HG02623 (cell line): ENCODE results near the gene OLFML3.
A peak's percentile ranks its signal among the peaks of the same experiment; 100 is the strongest.

ENCODE experiments used
- ATAC-seq: cut with Tn5 transposase; IDR thresholded peaks from one replicate; pipeline ENCODE4 v1.9.1; 2021; ENCODE audit warnings: moderate library complexity; ENCODE audit not compliant: unreplicated experiment

The OLFML3 gene, protein sequence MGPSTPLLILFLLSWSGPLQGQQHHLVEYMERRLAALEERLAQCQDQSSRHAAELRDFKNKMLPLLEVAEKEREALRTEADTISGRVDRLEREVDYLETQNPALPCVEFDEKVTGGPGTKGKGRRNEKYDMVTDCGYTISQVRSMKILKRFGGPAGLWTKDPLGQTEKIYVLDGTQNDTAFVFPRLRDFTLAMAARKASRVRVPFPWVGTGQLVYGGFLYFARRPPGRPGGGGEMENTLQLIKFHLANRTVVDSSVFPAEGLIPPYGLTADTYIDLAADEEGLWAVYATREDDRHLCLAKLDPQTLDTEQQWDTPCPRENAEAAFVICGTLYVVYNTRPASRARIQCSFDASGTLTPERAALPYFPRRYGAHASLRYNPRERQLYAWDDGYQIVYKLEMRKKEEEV

DNA sequence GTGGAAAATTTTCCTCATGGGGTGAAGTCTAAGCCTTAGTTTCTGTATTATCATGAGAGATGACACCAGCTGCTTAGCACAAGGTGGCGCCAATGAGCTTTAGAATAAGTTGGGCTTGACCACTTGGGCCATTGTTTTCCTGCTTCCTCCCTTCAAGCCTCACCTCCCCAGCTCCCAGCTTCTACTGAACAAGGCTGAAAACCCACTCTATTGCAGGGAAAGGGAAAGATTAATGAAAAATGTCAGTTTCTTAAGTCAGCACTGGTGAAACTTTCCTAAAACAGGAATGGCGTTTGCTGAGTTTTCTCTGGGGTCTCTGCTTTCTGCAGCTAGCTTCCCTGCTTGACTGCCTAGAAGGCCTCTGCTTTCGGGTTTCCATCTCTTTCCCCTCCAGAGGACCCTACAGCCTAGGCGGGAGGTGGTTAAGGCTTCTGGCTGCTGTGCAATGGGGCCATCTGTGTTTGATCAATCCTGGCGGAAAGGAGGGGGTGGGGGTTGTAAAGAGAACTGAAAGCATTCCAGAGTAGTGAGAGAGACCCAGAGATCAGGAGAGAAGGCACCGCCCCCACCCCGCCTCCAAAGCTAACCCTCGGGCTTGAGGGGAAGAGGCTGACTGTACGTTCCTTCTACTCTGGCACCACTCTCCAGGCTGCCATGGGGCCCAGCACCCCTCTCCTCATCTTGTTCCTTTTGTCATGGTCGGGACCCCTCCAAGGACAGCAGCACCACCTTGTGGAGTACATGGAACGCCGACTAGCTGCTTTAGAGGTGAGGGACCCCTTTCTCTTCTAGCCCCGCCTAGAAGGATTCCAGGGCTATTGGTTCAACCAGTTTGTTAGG is at the start of gene OLFML3:
OLFML3 (plus strand) TSS at position 612 of the 840 bp plus-strand sequence; CDS start at position 655, 43 bp downstream.
- ATAC-seq = no peak

DNA sequence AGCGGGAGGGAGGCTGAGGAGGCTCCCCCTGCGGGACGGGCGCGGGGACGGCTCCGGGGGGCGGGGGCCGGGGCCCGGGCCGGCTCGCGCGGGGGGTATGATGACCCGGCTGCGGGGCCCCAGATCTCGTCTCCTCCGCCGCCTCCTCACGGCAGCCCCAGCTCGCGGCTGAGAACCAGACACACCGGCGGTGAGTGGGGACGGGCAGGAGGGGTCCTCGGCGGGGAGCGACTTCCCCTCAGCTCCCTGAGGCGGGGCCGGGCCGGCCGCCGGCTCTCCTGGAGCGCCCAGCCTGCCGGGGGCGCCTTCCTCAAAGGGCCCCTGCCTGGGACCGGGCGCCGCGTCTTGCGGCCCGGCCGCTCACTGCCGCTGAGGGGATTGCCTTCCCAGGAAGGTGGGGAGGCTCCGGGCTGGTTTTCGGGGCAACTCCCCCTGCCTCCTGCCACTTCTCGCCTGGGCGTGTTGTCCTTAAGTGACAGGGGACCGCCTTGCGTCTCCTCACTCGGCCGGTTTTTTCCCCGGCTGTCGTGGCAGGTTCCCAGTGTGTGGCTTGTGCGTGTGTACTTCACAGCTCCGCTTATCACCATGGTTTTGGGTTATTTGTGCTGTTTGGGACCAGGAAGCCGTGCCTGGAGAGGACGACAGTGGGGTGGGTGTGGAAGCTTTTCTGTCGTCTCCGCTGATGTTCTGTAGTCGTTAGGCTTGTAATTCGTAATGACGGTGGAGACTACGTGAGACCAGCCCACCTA is 49.4 kb upstream of the OLFML3 start:
- ATAC-seq = peak; percentile 28

DNA sequence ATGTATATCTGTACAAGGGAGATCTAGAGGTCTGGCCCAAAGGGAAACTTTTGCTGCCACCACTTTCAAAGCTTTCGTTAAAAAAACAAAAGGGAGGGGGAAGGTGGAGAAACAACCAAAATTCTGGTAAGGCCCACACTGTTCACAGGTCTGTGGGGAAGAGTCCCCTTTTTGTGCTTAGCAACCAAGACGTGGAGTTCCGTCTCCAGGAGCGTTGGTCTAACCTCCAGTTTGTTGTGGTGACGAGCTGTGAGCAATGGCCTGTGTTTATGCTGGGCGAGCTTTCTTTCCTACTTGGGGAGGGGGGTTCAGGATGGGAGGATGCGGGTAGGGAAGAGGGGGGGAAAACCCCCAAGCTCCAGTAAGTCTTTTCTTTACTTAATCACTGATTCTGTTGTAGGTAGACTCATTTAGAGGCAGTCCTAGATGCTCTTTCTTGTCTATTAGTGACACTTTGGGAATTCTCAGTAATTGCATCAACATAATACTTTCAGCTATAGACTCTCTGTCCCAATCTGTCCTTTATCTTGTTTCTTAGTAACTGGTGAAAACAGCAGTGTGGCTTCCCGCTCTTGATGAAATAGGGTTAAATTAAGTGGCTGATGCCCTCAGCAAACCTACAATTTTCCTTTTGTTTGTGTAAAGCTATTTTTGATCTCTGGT is 48.6 kb upstream of the OLFML3 start:
- peak; percentile 31 for ATAC-seq

DNA sequence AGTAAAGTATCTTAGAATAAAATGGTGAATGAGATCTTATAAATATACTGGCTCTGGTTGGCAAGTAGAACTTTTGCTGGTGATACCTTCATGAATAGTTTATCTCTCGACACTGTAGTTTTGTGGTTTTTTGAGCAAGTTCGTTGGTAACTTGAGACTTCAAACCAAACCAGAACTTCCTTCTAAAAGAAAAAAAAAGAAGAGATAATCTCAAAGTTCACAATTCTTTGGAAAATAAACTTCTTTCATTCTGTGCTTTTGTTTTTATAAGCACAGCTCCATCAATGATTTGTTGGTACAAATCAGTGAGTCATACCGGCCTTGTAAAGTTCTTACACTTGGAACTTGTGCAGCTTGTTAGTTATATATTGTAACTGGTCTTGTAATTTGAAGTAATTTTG is 47.8 kb upstream of the OLFML3 start:
- no peak for ATAC-seq

DNA sequence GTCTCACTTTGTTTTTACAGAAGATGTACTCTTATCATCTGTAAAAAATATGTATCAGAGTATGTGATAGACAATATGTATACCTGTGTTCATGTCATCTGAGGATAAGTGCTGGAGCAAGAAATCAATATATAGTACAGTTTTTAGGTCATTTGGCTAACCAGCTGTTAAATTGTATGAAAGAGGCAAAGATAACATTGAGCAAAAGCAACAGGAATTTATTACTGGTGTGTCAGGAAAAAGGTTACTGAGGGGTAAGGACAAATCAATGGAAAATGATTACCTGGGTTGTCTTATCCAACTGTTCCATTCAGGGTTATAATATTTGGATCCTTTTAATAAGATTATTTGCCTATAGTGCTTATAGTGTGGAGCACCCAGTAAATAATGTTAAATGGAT is 45.3 kb upstream of the OLFML3 start:
- no peak for ATAC-seq

DNA sequence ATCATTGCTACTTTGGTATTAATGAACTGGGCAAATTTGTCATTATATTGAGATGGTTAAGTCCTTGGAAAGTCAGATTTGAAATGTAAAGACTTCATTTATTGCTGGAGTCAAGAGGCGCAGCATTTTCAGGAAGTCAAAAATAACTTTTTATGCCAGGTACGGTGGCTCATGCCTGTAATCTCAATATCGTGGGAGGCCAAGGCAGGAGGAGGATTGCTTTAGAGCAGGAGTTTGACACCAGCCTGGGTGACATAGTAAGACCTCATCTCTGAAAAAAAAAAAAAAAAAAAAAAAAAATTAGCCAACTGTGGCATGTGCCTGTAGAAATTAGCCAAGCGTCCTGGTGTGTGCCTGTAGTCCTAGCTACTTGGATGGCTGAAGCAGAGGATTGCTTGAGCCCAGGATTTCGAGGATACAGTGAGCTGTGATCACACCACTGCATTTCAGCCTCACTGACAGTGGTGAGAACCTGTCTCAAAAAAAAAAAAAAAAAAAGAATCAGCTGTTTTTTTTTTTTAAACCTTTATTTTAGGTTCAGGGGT is 44.7 kb upstream of the OLFML3 start:
- ATAC-seq = no peak

DNA sequence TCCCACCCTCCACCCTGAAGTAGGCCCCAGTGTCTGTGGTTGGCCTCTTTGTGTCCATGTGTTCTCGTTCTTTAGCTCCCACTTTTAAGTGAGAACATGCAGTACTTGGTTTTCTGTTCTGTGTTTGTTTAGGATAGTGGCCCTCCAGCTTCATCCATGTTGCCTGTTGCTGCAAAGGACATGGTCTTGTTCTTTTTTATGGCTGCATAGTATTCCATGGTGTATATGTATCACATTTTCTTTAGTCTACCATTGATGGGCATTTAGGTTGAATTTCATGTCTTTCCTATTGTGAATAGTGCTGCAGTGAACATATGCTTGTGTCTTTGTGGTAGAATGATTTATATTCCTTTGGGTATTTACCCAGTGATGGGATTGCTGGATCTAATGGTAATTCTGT is 44.1 kb upstream of the OLFML3 start:
- ATAC-seq = no peak

DNA sequence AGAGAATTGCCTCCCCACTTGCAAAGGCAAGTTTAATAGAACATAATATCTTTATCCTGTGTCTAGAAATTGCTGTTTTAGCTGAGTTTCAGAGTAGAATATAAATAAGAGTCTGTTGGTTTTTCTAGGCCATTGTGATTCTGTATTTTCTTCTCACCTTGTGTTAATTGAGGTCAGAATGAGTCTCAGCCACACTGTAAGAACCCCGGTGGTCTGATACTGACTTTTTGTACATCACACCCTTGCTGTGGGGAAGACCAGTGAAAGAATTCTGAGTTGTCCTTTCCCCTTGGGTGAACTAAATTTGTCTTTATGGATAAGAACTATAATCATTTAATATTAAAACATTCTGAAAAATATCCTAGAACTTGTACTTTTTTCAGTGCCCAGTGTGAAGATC is 43.3 kb upstream of the OLFML3 start:
- no peak for ATAC-seq

DNA sequence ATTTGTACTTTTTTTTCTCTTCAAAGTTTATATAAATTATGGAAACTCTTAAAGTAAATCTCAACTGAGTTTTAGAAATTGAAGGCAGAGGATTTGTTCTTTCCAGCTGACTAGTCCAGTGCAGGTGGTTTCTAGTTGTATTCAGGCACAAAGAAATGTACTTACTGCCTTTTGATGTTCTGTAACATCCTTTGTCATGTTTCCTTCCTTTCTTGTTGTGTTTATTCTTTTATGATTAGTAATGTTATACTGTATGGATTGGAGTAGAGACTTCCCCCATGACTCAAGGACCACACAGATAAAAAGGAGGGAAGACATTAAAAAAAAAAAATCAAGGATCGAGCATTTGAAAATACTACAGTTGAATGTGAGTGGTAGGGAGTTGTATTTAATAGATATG is 42.1 kb upstream of the OLFML3 start:
- ATAC-seq = no peak

DNA sequence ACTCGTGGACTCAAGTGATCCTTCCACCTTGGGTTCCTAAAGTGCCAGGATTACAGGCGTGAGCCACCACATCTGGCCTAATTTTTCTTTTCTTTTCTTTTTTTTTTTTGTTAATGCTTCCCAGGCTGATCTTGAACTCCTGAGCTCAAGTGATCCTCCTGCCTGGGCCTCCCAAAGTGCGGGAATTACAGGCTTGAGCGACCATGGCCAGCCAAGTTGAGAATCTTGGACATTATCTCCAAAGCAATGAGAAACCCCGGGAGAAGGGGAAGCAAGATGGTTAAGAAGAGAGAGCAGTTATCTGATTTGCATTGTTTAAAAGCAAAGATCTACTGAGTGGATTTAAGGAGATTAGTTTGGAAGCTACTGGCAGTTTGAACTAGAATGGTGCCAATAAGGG is 41.1 kb upstream of the OLFML3 start:
- ATAC-seq = no peak

DNA sequence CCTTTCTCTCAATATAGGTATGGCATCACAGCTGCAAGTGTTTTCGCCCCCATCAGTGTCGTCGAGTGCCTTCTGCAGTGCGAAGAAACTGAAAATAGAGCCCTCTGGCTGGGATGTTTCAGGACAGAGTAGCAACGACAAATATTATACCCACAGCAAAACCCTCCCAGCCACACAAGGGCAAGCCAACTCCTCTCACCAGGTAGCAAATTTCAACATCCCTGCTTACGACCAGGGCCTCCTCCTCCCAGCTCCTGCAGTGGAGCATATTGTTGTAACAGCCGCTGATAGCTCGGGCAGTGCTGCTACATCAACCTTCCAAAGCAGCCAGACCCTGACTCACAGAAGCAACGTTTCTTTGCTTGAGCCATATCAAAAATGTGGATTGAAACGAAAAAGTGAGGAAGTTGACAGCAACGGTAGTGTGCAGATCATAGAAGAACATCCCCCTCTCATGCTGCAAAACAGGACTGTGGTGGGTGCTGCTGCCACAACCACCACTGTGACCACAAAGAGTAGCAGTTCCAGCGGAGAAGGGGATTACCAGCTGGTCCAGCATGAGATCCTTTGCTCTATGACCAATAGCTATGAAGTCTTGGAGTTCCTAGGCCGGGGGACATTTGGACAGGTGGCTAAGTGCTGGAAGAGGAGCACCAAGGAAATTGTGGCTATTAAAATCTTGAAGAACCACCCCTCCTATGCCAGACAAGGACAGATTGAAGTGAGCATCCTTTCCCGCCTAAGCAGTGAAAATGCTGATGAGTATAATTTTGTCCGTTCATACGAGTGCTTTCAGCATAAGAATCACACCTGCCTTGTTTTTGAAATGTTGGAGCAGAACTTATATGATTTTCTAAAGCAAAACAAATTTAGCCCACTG is 38.7 kb upstream of the OLFML3 start:
- peak; percentile 70 for ATAC-seq

DNA sequence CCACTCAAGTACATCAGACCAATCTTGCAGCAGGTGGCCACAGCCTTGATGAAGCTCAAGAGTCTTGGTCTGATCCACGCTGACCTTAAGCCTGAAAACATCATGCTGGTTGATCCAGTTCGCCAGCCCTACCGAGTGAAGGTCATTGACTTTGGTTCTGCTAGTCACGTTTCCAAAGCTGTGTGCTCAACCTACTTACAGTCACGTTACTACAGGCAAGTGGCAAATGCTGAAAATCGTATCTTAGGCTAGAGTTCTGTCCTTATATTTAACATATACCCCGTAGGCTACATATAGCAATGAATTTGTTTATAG is 38.1 kb upstream of the OLFML3 start:
- no peak for ATAC-seq

DNA sequence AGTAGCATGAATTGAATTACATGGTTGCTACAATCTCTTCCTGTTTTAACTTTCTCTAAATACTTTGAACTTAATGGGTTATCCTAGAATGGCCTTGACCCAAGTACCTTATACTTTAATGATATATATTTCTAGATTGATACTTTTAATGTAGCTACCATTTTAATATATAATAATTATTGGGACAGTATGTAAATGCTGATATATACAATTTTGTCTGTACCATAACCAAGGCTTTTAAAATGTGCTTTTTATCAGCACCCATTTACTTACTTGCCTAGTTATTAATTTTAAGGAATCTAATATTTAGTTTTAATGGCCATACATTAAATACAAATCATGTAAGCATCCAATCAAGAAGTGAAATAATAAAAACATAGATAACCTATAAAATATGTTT is 36.7 kb upstream of the OLFML3 start:
- ATAC-seq = no peak

DNA sequence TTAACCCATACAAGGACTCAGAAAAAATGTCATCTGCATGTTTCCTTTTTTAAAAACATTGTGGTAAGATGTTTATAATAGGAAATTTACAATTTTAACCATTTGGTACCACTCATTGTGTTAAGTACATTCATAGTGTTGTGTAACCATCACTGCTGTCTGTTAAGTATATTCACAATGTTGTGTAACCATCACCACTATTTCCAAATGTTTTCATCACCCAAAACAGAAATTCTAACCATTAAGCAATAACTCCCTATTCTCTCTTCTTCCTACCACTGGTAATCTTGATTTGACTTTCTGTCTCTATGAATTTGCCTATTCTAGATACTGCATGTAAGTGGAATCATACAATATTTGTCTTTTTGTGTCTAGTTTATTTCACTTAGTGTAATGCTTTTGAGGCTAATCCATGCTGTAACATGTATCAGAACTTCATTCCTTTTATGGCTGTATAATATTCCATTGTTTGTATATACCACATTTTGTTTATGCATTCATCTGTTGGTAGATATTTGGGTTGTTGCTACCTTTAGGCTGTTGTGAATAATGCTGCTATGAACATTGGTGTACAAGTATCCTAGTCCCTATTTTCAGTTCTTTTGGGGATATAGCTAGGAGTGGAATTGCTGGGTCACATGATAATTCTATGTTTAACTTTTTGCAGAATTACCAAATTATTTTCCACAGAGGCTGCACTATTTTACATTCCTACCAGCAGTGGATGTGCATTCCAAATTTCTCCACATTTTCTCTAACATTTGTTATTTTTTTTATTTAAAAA is 36.1 kb upstream of the OLFML3 start:
- no peak for ATAC-seq

DNA sequence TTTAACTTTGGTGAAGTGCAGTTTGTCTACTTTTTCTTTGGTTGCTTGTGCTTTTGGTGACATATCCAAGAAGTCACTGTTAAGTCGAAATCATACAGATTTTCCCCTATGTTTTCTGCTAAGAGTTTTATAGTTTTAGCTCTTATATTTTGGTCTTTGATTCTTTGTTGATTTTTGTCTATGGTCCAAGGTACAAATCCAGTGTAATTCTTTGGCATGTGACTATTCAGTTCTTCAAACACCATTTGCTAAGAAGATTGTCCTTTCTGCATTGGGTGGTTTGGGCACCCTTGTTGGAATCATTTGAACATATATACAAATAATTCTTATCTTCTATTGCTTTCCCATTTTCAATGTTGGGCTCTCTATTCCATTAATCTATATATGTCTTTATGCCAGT is 33.9 kb upstream of the OLFML3 start:
- no peak for ATAC-seq

DNA sequence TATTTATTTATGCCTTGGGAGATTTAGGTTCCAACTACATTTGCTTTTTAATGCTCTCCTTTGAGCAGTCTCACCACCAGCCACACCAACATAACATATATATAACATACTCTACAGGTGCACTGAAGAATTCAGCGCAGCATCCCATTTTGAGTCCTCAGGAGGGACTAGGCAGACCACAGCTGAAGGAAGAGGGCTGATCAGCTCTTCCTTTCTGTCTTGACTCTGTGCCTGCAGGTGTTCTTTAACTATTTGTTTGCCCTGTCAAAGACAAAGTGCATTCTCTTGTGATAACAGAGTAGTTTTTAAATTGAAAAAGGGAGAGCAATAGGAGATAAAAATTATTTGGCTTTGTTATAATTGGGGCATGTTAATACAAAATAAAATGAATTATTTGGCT is 33.2 kb upstream of the OLFML3 start:
- ATAC-seq = no peak

DNA sequence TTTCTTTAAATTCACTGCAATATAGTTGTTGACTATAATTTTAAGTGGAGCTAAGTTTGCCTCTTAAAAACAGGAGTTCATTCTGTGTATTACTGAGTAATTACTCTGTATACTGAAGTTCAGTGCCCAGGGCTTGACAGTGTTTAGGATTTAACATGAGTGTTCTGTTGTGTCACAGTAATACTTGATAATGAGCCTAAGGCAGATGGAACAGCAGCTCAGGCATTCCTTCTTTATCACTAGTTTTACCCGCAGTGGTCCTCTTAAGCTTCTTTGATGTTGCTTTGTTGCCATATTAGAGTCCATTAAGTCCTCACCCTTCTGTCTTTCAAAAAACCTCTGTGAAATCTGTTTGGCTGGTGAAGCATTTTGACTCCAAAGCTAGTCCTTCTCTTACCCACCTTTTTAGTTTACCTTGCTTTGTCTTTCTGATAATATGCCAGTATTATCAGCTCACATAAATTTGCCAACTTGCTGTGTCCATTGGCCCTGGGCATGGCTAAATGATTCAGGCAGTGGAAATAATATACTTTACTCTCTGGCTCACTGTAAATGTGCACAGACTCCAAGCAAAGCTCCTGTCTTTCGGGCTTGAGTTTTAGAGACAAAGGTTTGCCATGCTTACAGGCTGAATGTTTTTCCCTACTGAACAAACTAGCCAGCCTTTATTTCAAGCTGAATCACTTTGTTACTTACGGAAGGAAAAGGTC is 32.4 kb upstream of the OLFML3 start:
- no peak for ATAC-seq

DNA sequence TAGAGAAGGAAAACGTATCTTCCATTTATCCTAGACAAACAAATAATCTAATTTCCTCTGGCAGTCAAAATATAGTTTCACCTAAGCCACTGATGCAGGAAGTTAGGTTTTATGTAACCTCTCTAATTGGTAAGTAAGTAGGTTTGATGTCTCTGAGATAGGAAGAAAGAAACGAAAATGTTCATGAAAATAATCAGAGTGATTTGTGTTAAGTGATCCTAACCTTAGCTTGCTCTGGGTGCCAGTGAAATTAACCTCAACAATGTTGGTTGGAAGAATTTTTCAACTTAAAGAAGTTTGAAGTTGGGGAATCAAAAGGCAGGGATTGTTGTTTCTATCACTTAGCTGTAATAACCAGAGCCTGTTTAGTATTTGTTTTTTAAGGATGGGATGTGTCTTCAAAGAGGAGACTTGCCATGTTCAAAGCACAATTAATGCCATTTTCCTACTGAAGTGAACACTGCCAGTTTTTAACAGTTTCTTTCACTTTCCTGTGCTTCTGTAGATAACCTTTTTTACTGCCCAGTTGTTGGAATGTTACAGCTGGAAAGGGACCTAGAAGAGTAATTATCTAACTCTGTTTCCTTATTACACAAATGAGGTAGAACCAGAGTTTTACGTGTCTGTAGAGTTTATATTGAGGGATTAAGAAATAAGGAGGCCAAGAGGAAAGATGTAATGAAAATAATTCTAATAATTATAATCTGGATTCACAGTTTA is 31.7 kb upstream of the OLFML3 start:
- ATAC-seq = no peak
